Measurements from ENCODE around the gene MYH2.

GRCh38 chr17:10526517-10526916, 22.9 kb downstream of the MYH2 start:
- TF ChIP-seq, protein P1, sequence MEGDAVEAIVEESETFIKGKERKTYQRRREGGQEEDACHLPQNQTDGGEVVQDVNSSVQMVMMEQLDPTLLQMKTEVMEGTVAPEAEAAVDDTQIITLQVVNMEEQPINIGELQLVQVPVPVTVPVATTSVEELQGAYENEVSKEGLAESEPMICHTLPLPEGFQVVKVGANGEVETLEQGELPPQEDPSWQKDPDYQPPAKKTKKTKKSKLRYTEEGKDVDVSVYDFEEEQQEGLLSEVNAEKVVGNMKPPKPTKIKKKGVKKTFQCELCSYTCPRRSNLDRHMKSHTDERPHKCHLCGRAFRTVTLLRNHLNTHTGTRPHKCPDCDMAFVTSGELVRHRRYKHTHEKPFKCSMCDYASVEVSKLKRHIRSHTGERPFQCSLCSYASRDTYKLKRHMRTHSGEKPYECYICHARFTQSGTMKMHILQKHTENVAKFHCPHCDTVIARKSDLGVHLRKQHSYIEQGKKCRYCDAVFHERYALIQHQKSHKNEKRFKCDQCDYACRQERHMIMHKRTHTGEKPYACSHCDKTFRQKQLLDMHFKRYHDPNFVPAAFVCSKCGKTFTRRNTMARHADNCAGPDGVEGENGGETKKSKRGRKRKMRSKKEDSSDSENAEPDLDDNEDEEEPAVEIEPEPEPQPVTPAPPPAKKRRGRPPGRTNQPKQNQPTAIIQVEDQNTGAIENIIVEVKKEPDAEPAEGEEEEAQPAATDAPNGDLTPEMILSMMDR (IDR thresholded peaks at IDR 0.05; ENCODE audit: borderline replicate concordance, extremely low read depth, low read length, poor library complexity, severe bottlenecking): no peak
- no peak for TF ChIP-seq EZH2 (IDR thresholded peaks at IDR 0.05; ENCODE audit: borderline replicate concordance, low read depth, low read length, severe bottlenecking)
